Measurements from ENCODE around the gene PALLD. TPM values are rescaled to one million over a fixed set of nuclear protein-coding genes. Genes with fewer than 3 reads are reported as not detected.
"Not testable (repeated sequence)": the region's sequence is repeated elsewhere in the genome, so short reads cannot be mapped to it uniquely, and the experiment has no call there.

PALLD gene
- total and polyA plus RNA-seq, 2 experiments from 2014 or later: 157 to 178 TPM

DNA sequence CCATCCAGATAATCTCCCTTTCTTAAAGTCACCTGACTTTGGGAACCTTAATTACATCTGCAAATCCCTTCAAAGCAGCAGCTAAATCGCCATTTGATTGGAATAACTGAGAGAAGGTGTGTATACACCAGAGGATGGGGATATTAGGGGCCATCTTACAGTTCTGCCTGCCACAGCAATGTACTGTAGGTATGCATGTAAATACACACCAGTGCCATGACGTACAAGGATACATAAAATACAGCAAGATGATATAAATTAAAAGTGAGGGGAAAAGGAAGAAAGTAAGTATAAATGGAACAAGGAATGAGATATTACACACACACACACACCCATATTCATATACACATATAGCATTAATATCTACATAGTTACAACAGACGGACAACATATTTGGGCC is 432.0 kb downstream of the PALLD start:
- DNase-seq (ENCODE audit: low read depth in 1 of 2, low spot score in 1 of 2): no peak
- Histone ChIP-seq H3K9me3 (ENCODE audit: low read depth) (no peaks in the 10 kb centered on the region), H3K36me3 (peaks cover 55% of the 10 kb centered on the region), H3K4me3 (no peak overlapping the region), H3K27ac (peak overlapping the region; percentile 56), H3K27me3 (no peaks in the 10 kb centered on the region), H3K4me1 (ENCODE audit: low read depth) (no peaks in the 10 kb centered on the region)
- TF ChIP-seq, protein P1, sequence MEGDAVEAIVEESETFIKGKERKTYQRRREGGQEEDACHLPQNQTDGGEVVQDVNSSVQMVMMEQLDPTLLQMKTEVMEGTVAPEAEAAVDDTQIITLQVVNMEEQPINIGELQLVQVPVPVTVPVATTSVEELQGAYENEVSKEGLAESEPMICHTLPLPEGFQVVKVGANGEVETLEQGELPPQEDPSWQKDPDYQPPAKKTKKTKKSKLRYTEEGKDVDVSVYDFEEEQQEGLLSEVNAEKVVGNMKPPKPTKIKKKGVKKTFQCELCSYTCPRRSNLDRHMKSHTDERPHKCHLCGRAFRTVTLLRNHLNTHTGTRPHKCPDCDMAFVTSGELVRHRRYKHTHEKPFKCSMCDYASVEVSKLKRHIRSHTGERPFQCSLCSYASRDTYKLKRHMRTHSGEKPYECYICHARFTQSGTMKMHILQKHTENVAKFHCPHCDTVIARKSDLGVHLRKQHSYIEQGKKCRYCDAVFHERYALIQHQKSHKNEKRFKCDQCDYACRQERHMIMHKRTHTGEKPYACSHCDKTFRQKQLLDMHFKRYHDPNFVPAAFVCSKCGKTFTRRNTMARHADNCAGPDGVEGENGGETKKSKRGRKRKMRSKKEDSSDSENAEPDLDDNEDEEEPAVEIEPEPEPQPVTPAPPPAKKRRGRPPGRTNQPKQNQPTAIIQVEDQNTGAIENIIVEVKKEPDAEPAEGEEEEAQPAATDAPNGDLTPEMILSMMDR (IDR thresholded peaks at IDR 0.05; ENCODE audit: low read depth, low read length): no peak

DNA sequence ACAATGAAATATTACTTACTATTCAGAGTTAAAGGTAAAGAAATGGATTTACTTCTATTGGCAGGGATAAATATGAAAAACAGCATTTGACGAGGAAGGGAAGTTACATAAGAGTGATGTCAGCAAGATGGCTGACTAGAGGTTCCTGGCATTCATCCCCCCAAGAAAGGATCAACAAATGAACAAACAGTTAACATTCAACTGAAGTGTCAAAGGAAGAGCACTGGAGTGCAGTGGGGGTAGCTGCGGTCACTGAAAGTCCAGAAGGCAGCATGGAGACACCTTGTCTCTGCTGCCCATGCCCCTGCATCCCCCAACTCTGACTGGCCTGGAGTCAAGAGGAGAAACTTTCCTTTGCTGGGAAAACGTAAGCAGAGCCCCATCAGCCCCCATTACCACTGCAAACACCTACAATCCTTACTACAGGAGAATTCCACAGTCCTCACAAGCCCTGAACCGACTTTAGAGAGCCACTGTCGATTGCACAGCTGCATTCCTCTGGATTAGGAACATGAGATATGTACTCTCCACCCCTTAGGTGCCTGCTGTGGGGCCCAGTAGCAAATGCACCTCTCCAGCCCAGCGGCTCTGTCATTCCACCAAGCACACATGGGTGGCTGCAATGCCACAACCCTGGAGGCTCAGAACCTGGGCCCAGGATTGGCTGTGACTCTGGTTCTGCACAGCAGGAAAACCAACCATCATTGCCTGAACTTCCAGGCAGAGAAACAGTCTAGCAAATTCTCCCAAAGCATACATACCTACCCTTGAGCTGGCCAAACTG is 433.8 kb downstream of the PALLD start:
- H3K9me3 ChIP-seq (ENCODE audit: low read depth): no peaks in the 10 kb centered on the region
- H3K36me3 ChIP-seq: peaks cover 38% of the 10 kb centered on the region
- no peak for DNase-seq (ENCODE audit: low read depth in 1 of 2, low spot score in 1 of 2)
- TF ChIP-seq, protein P1 (IDR thresholded peaks at IDR 0.05; ENCODE audit: low read depth, low read length): no peak
- no peaks in the 10 kb centered on the region for H3K27me3 ChIP-seq
- H3K27ac ChIP-seq: peak overlapping the region; percentile 58
- no peaks in the 10 kb centered on the region for H3K4me1 ChIP-seq (ENCODE audit: low read depth)
- H3K4me3 ChIP-seq: no peak overlapping the region

DNA sequence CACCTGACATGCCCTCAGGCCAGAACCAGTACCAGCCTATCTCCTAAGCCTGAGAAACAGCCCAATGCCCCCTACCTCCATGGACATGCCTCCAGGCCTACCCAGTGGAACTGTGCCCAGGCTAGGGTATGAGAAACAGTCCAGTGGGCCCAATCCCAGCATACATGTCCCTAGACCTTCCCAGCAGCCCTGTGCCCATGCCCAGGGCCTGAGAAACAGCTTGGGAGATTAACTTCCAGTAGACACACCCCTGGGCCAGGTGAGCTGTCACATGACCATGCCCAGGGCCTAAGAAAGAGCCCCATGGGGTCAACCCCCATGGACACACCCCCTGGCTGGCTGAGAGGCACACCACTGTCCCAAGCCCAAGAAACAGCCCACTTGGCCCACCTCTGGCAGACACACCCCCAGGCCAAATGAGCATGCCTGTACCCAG is 434.4 kb downstream of the PALLD start:
- no peaks in the 10 kb centered on the region for H3K9me3 ChIP-seq (ENCODE audit: low read depth)

DNA sequence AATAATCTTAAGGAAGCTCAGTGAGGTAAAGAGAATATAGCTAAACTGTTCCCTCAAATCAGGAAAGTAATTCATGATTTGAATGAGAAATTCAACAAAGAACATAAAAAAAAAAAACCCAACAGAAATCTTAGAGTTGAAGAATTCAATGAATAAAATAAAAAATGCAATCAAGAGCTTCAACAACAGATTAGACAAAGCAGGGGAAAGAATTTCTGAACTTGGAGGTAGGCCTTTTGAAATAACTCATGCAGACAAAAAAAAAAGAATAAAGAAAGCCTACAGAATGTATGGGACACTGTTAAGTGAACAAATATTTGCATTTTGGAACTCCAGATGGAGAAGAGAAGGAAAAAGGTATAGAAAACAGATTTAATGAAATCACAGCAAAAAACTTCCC is 435.3 kb downstream of the PALLD start:
- Histone ChIP-seq H3K27me3 (no peaks in the 10 kb centered on the region), H3K9me3 (ENCODE audit: low read depth) (no peaks in the 10 kb centered on the region), H3K4me3 (no peak overlapping the region), H3K27ac (no peak overlapping the region), H3K36me3 (peaks cover 22% of the 10 kb centered on the region), H3K4me1 (ENCODE audit: low read depth) (no peaks in the 10 kb centered on the region)
- DNase-seq (ENCODE audit: low read depth in 1 of 2, low spot score in 1 of 2): no peak
- TF ChIP-seq, protein P1 (IDR thresholded peaks at IDR 0.05; ENCODE audit: low read depth, low read length): no peak

More for the DNA sequence above, 434.4 kb downstream of the PALLD start:
- no peaks in the 10 kb centered on the region for H3K4me1 ChIP-seq (ENCODE audit: low read depth)
- H3K4me3 ChIP-seq: no peak overlapping the region
- no peak for DNase-seq (ENCODE audit: low read depth in 1 of 2, low spot score in 1 of 2)
- peak overlapping the region; percentile 58 for H3K27ac ChIP-seq
- H3K36me3 ChIP-seq: peaks cover 31% of the 10 kb centered on the region
- H3K27me3 ChIP-seq: no peaks in the 10 kb centered on the region
- TF ChIP-seq, protein P1 (IDR thresholded peaks at IDR 0.05; ENCODE audit: low read depth, low read length): no peak

DNA sequence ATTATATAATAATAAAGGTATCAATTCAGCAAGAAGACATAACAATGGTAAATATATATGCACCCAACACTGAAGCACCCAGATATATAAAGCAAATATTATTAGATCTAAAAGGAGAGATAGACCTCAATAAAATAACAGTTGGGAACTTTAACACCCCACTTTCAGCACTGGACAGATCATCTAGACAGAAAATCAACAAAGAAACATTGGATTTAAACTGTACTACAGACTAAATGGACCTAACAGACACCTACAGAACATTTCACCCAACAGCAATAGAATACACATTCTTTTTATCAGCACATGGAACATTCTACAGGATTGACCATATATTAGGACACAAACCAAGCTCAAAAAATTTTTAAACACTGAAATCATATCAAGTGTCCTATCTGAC is 436.6 kb downstream of the PALLD start:
- Histone ChIP-seq H3K27ac (no peak overlapping the region), H3K4me1 (ENCODE audit: low read depth) (no peaks in the 10 kb centered on the region), H3K9me3 (ENCODE audit: low read depth) (no peaks in the 10 kb centered on the region), H3K27me3 (no peaks in the 10 kb centered on the region), H3K4me3 (no peak overlapping the region), H3K36me3 (peaks cover 11% of the 10 kb centered on the region)
- TF ChIP-seq, protein P1 (IDR thresholded peaks at IDR 0.05; ENCODE audit: low read depth, low read length): no peak
- no peak for DNase-seq (ENCODE audit: low read depth in 1 of 2, low spot score in 1 of 2)

DNA sequence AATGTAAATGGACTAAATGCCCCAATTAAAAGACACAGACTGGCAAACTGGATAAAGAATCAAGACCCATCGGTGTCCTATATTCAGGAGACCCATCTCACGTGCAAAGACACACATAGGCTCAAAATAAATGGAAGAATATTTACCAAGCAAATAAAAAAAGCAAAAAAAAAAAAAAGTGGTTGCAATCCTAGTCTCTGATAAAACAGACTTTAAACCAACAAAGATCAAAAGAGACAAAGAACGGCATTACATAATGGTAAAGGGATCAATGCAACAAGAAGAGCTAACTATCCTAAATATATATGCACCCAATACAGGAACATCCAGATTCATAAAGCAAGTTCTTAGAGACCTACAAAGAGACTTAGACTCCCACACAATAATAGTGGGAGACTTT is 440.6 kb downstream of the PALLD start:
- H3K4me1 ChIP-seq (ENCODE audit: low read depth); H3K27ac ChIP-seq; H3K36me3 ChIP-seq; H3K9me3 ChIP-seq (ENCODE audit: low read depth); H3K4me3 ChIP-seq; H3K27me3 ChIP-seq; DNase-seq (ENCODE audit: low read depth in 1 of 2, low spot score in 1 of 2): not testable (repeated sequence)

Data from cardiac muscle cell (in vitro differentiated cells and primary cell).